Cardiac septum (tissue), 1 donor: Measurements from ENCODE around the gene SLC25A30. TPM values are rescaled to one million over a fixed set of nuclear protein-coding genes. Genes with fewer than 3 reads are reported as not detected.

Experiments used
- DNase-seq: peaks from one replicate; pipeline ENCODE4 v3.0.0-alpha.2; 2020; ENCODE audit warnings: low spot score
- intact Hi-C: fragments of 100-400 bp; cut with DNase I; formaldehyde crosslinking; loops from one replicate; pipeline ENCODE4 v1.14.0; 2022
- long read RNA-seq: library from polyadenylated mRNA; unstranded; transcript quantifications from one replicate; pipeline ENCODE4 v2.0.0, GENCODE V29; 2021
- total RNA-seq: library from RNA; stranded (reverse); fragmentation: NEBNext Ultra II Directional; extraction: Animal tissue kit (Norgen Biotek cat#: 25700); gene quantifications from one replicate; pipeline ENCODE4 v1.2.1, GENCODE V29; 2021
- donor health status: DM: no; HTN: no; CAD: no.

The SLC25A30 gene
- total RNA-seq = 83.4 TPM
- long read RNA-seq, transcript SLC25A30-204 (10 exons, 3,670 nt) = major isoform, 17 of 37 reads
- long read RNA-seq, partial matches to known transcripts = 4 of 37 reads
- long read RNA-seq, other reads (novel, unspliced or antisense) = 15 of 37 reads

DNA sequence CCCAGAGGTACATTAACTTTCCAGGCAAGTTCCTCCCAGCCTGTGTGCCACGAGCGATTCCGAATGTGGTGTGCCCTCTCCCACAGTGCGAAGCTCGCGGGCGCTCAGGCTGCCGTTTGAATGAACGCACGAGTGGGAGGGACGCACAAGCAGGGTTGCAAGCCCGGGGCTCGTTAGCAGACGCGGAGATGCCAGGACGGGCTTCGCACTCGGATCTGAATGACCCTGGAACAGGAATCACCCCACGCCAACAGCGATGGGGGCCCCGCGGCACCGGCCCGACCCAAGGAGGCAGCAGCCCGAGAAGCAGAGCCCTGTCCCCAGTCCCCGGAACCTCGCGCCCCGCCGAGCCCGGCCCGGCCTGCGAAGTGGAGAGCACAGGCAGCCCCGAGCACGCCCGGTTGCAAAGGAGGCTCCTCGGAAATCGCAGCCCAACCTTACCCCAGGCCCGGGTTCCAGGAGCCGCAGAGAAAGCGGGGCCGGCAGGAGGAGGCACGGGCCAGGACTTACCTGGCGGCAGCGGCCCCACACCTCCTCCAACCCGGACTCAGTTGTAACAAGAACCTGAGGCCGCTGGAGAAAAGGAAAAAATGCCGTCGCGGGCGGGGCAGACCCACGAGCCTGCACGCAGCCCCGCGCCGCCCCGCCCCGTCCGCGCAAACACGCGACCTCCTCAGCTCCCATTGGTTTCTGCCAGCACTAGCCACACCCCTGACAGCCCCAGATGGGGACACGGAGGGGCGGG is at the start of gene SLC25A30:
TSS of gene SLC25A30 (minus strand) at position 584 of the 745 bp plus-strand sequence. CDS start 6,948 bp downstream, outside the sequence.
- intact Hi-C loops = loop anchor here (2.0 to 5.0 kb wide), 3 partner anchors 23 to 77 kb away; partner anchors contain the start of genes COG3 and TPT1
- peak; percentile 98 for DNase-seq

DNA sequence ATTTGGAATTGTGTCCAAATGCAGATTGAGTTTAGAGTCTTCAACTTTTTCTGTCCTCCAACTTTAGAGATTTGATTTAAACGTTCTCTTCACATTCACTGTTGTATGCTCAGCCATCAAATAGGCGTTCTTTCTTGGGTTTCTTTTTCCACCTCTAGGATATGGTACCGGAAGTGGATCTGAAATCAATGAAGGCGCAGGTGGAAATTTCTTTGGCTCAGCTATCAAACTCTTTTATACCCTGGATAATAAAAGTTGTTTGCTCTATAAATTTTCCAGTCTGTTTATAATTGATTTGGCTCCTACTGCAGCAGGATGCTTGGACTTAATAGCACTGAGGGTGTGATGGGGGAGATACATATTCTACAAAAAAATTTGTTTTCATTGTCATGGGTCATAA is 48.2 kb upstream of the SLC25A30 start:
- no peak for DNase-seq
- intact Hi-C loops = no loop called here

DNA sequence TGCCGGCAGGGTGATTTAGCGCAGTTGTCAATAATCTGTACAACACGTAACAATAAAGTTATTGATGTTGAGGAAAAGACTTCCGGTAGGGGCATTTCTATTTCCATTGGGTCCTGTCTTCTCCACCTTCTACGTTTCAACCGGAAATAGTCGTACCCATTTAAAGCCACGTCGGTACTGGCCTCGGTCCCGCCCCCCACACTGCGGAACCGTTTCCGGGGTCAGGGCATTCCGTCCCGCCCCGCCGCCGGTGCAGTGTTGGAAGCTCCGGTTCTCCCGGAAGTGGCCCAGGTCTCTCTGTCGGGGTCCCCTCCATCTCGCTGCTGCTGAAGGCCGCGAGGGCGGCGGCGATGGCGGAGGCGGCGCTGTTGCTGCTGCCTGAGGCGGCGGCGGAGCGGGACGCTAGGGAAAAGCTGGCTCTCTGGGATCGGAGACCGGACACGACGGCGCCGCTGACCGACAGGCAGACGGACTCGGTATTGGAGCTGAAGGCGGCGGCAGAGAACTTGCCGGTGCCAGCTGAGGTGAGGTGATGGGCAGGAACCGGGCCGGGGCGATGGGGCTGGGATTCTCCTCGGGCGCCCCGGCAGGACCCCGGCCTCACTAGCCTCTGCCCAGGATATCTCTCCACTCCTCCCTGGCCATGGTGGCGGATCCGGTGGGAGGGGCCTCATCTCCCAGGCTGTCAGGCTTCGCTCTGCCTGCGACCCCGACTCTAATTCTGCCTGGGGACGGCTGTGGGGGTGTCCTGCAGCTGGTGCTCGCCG is 46.7 kb upstream of the SLC25A30 start, which contains the start of gene COG3:
TSS of gene COG3 (plus strand) at position 253 of the 767 bp plus-strand sequence. CDS start at position 351, 98 bp downstream.
- peak; percentile 95 for DNase-seq
- intact Hi-C loops = loop anchor here (5.0 kb wide), 1 partner anchor 48 kb away; the partner anchor contains the start of gene SLC25A30

- no peak for DNase-seq
- intact Hi-C loops = loop anchor here (5.0 kb wide), 1 partner anchor 47 kb away; the partner anchor contains the start of gene SLC25A30
These were observed 46.0 kb upstream of the SLC25A30 start for GRCh38 chr13:45464141-45464686.

- intact Hi-C loops = no loop called here
- no peak for DNase-seq
These were observed 38.2 kb upstream of the SLC25A30 start for GRCh38 chr13:45456196-45456972.

GRCh38 chr13:45454204-45454603 is 36.0 kb upstream of the SLC25A30 start:
- no peak for DNase-seq
- intact Hi-C loops = no loop called here

- no peak for DNase-seq
- intact Hi-C loops = no loop called here
These were observed 33.1 kb upstream of the SLC25A30 start for GRCh38 chr13:45451282-45451681.

DNA sequence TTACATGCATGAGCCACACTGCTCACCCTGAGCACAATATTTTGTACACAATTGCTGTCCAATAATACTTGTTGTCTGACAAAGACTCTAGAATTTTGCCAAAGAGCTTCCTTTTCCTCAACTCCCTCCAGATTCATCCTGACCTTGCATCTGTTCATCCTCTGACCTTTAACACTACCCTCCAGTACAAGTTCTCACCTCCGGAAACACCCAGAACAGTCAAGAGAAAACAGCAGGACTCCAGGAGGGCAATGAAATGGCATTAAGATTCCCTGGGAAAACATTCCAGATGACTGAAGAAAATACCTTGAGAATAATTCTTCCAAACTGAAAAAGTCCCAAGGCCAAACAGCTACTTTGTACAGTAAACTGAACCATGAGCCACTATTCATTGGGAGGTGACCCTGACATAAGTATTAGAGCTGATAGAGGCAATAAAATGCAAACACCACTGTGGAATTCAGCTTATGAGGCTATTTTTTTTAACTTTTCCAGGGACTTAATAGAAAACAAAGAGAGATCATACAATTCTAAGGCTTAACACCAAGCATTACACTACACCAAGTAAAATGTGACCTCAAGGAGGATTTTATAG is 30.9 kb upstream of the SLC25A30 start:
- no peak for DNase-seq
- intact Hi-C loops = no loop called here

DNA sequence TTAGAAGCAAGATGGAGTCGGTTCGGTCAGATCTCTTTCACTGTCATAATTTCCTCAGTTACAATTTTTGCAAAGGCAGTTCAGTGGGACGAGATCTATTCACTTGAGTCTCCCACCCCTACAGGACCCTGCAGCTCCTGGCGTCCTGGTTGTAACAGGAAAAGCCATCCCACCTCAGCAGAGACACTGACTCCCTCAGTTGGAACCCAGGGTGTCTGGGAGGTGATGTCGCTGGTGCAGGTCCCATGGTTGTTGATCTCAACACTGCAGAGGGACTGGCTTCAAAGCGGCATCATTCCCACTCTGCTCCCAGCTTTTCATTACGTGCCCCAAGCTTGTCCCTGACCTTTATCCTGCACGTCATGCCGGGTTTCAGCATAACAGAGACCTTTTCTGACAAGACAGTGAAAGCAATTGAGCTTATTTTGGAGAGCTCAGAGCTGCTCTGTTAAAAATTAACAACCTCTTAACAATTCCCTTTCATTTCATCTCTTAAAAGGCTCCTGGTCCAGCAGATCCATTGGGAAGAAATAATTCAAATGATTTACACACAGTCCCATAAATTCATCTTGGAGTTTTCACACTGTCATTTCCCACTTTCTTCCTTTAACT is 29.0 kb upstream of the SLC25A30 start:
- no peak for DNase-seq
- intact Hi-C loops = no loop called here

- intact Hi-C loops = no loop called here
- no peak for DNase-seq
These were observed 28.0 kb upstream of the SLC25A30 start for GRCh38 chr13:45446181-45446580.

DNA sequence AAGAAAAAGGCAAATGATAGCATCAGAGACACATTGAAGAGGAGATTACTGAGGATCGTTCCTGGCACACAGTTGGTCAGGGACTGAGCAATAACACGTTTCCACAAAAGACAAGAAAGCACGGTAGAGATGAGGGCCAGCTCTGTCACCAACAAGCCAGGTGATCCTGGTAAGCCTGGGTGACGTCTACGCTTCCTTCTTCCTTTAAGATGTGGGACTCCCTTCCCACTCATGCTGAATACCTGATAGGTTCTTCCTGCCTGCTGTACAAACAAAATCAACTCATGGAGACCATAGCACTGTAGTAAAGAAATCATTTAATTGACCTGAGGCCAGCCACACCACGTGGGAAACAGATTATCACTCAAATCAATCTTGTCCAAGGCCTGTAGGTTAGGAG is 26.9 kb upstream of the SLC25A30 start:
- no peak for DNase-seq
- intact Hi-C loops = no loop called here

DNA sequence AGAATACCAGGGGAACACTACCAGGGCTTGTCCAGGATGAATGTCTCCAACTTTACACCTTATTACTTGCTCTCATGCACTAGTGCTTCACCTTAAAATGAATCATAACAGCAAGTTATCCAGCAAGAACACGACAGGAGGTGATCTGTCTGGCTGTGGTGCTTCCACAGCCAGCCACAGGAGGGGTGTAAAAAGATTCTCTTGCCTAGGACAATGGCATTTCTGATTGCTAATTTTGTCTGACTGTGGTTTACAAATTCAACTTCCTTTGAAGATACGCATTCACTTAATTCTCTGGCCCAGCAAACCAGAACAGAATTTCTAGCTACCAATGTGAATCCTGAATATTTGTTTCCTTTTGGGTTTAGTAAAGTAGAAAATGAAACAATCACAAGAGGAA is 23.5 kb upstream of the SLC25A30 start:
- DNase-seq = no peak
- intact Hi-C loops = loop anchor here (2.0 kb wide), 1 partner anchor 23 kb away; the partner anchor contains the start of gene SLC25A30

DNA sequence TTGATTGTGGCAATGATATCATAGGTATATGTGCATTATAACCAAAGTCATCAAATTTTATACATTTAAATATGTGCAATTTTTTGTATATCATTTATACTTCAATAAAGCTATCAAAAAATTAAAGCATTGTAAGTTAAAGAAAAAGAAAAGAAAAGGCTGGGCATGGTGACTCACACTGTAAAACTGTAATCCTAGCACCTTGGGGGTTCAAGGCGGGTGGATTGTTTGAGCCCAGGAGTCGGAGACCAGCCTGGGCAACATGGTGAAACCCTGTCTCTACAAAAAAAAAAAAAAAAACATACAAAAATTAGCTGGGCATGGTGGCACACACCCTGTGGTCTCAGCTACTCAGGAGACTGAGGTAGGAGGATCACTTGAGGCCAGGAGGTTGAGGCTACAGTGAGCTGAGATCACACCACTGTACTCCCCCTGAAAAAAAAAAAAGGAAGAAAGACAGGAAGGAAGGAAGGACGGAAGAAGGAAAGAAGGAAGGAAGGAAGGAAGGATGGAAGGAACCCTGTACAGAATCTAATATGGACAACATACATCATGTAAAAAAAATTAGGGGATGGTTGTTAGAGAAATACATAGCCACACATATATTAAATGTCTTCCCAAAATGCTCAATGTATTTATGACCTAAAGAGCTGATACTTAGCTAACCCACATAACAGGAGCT is 21.7 kb upstream of the SLC25A30 start:
- no peak for DNase-seq

GRCh38 chr13:45439008-45439407 is 20.8 kb upstream of the SLC25A30 start:
- intact Hi-C loops = no loop called here
- no peak for DNase-seq

More for the DNA sequence above, 21.7 kb upstream of the SLC25A30 start:
- intact Hi-C loops = loop anchor here (2.0 kb wide), 1 partner anchor 21 kb away; the partner anchor contains the start of gene SLC25A30

DNA sequence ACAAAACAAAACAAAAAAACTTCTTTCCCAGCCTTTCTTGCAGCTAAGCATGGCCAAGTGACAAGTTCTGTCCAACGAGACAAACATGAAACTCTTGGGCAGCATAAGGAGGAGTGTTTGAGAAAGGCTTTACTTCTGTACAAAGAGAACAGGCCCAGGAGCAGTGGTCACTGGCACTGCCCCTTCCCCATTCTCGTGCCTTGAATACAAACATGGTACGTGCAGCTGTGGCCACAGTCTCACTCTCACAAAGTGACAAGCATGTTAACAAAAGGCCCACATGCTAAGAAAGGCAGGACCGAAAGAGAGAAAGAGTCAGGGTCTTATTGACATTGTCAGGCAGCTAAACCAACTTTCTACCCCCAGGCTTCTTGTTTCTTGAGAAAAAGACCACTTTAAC is 19.8 kb upstream of the SLC25A30 start:
- no peak for DNase-seq
- intact Hi-C loops = no loop called here

- intact Hi-C loops = no loop called here
These were observed 18.8 kb upstream of the SLC25A30 start for GRCh38 chr13:45436953-45437352.

DNA sequence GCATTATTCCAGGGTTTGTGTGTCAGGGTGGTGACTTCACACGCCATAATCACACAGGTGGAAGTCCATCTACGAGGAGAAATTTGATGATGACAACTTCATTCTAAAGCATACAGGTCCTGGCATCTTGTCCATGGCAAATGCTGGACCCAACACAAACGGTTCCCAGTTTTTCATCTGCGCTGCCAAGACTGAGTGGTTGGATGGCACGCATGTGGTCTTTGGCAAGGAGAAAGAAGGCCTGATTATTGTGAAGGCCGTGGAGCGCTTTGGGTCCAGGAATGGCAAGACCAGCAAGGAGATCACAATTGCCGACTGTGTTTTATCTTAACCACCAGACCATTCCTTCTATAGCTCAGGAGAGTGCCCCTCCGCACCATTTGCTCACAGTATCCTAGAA is 18.2 kb upstream of the SLC25A30 start:
- no peak for DNase-seq
- intact Hi-C loops = no loop called here

More at GRCh38 chr13:45436953-45437352, 18.8 kb upstream of the SLC25A30 start:
- DNase-seq = no peak
